HEK293T (cell line): ENCODE results near the gene ZNF205.
A peak's percentile ranks its signal among the peaks of the same experiment; 100 is the strongest.

Experiments used
- CTCF ChIA-PET: fragments of 350-600 bp; formaldehyde crosslinking; extraction: SDS; loops from one replicate; lab custom pipeline; 2021; ENCODE audit warnings: antibody characterized with exemption, inconsistent platforms; lab: Yijun Ruan, JAX
- POLR2A ChIA-PET: fragments of 350-600 bp; formaldehyde crosslinking; extraction: SDS; loops from one replicate; lab custom pipeline; 2020; ENCODE audit warnings: antibody characterized with exemption, inconsistent platforms; lab: Yijun Ruan, JAX
- DNase-seq: peaks from one replicate; pipeline ENCODE4 v3.0.0; 2012; ENCODE audit warnings: mixed read lengths; ENCODE audit errors: extremely low spot score
- ARNT ChIP-seq: fragments of 450-650 bp; IDR thresholded peaks from 2 replicates; pipeline ENCODE4 v1.6.1; 2017; ENCODE audit warnings: mild to moderate bottlenecking
- BHLHE40 ChIP-seq: fragments of 450-650 bp; IDR thresholded peaks from 2 replicates; pipeline ENCODE4 v1.6.1; 2016; ENCODE audit warnings: mild to moderate bottlenecking, moderate library complexity, borderline replicate concordance
- CTBP1 ChIP-seq: fragments of 450-650 bp; IDR thresholded peaks from 2 replicates; pipeline ENCODE4 v1.6.1; 2016; ENCODE audit warnings: borderline replicate concordance
- ELF4 ChIP-seq: fragments of 450-650 bp; IDR thresholded peaks from 2 replicates; pipeline ENCODE4 v1.6.1; 2017; ENCODE audit warnings: antibody characterized with exemption
- FOXA1 ChIP-seq: fragments of 450-650 bp; IDR thresholded peaks from 2 replicates; pipeline ENCODE4 v1.6.1; 2016; ENCODE audit warnings: mild to moderate bottlenecking
- FOXK2 ChIP-seq: fragments of 450-650 bp; IDR thresholded peaks from 2 replicates; pipeline ENCODE4 v1.6.1; 2016; ENCODE audit warnings: mild to moderate bottlenecking
- FOXM1 ChIP-seq: fragments of 450-650 bp; IDR thresholded peaks from 2 replicates; pipeline ENCODE4 v1.6.1; 2017; ENCODE audit warnings: mild to moderate bottlenecking, borderline replicate concordance
- HDGF ChIP-seq: fragments of 450-650 bp; IDR thresholded peaks from 2 replicates; pipeline ENCODE4 v1.6.1; 2017; ENCODE audit warnings: antibody characterized with exemption, borderline replicate concordance
- L3MBTL2 ChIP-seq: fragments of 450-650 bp; conservative IDR thresholded peaks from 2 replicates; pipeline ENCODE4 v1.6.1; 2016; ENCODE audit warnings: mild to moderate bottlenecking
- LEF1 ChIP-seq: fragments of 450-650 bp; IDR thresholded peaks from 2 replicates; pipeline ENCODE4 v1.6.1; 2017; ENCODE audit warnings: mild to moderate bottlenecking, borderline replicate concordance
- NFRKB ChIP-seq: fragments of 450-650 bp; IDR thresholded peaks from 2 replicates; pipeline ENCODE4 v1.6.1; 2016; ENCODE audit warnings: mild to moderate bottlenecking, moderate library complexity
- PKNOX1 ChIP-seq: fragments of 450-650 bp; IDR thresholded peaks from 2 replicates; pipeline ENCODE4 v1.6.1; 2016
- SP1 ChIP-seq: fragments of 450-650 bp; IDR thresholded peaks from 2 replicates; pipeline ENCODE4 v1.6.1; 2017
- SUZ12 ChIP-seq: fragments of 450-650 bp; IDR thresholded peaks from 2 replicates; pipeline ENCODE4 v1.6.1; 2016; ENCODE audit warnings: mild to moderate bottlenecking
- TARDBP ChIP-seq: fragments of 450-650 bp; IDR thresholded peaks from 2 replicates; pipeline ENCODE4 v1.6.1; 2016
- ZNF384 ChIP-seq: fragments of 450-650 bp; IDR thresholded peaks from 2 replicates; pipeline ENCODE4 v1.6.1; 2016

ZNF205 gene

GRCh38 chr16:3155972-3156371, 43.6 kb downstream of the ZNF205 start:
- no peak for DNase-seq
- TF ChIP-seq CTBP1 (no peak), SUZ12 (no peak), ZNF384 (no peak), LEF1 (no peak), HDGF (no peak), FOXK2 (no peak), FOXA1 (no peak), SP1 (no peak), PKNOX1 (no peak), BHLHE40 (no peak), FOXM1 (no peak), L3MBTL2 (no peak), ARNT (no peak), ELF4 (no peak), NFRKB (no peak), TARDBP (no peak)
- CTCF ChIA-PET: no interaction called here
- POLR2A ChIA-PET: interaction anchor here (0.6 to 0.7 kb wide), 2 partner anchors 21 to 283 kb away, joined by 3 read pairs; partner anchors contain the start of gene ZNF213

GRCh38 chr16:3157229-3158025, 45.0 kb downstream of the ZNF205 start:
- TF ChIP-seq L3MBTL2: peak; percentile 62
- TF ChIP-seq TARDBP: no peak
- DNase-seq: peak; percentile 53
- CTCF ChIA-PET: interaction anchor here (0.5 to 2.2 kb wide), 4 partner anchors 11 to 283 kb away, joined by 3 to 6 read pairs (median 4); no protein-coding TSS in a partner anchor
- POLR2A ChIA-PET: interaction anchor here (1.0 to 1.7 kb wide), 4 partner anchors 11 to 27 kb away, joined by 3 to 11 read pairs (median 5); no protein-coding TSS in a partner anchor

GRCh38 chr16:3158026-3158509, 45.7 kb downstream of the ZNF205 start:
- POLR2A ChIA-PET: interaction anchor here (1.0 to 1.7 kb wide), 9 partner anchors 7 to 33 kb away, joined by 3 to 11 read pairs (median 5); partner anchors contain the start of gene ZNF213
- TF ChIP-seq TARDBP (no peak), HDGF (0 out of 2 replicates have a peak, but pooled peaks have one; percentile 16)
- no peak for DNase-seq

GRCh38 chr16:3158510-3159314, 46.3 kb downstream of the ZNF205 start:
- ChIA-PET CTCF (interaction anchor here (2.2 kb wide), 1 partner anchor 15 kb away, joined by 6 read pairs; no protein-coding TSS in a partner anchor), POLR2A (interaction anchor here (0.6 to 1.7 kb wide), 12 partner anchors 8 to 32 kb away, joined by 3 to 11 read pairs (median 4); partner anchors contain the start of gene ZNF213)
- DNase-seq: peak; percentile 77
- TF ChIP-seq ZNF384: peak; percentile 97
- no peak for TF ChIP-seq SP1
- TF ChIP-seq L3MBTL2: peak; percentile 43; the same call in 1 of the 2 replicates

More at GRCh38 chr16:3158026-3158509, 45.7 kb downstream of the ZNF205 start:
- CTCF ChIA-PET: interaction anchor here (1.0 to 2.2 kb wide), 3 partner anchors 10 to 82 kb away, joined by 3 to 6 read pairs (median 4); no protein-coding TSS in a partner anchor

- POLR2A ChIA-PET: interaction anchor here (1.4 to 1.6 kb wide), 2 partner anchors 10 to 11 kb away, joined by 3 to 5 read pairs; no protein-coding TSS in a partner anchor
- CTCF ChIA-PET: interaction anchor here (0.5 to 0.9 kb wide), 3 partner anchors 13 to 68 kb away, joined by 3 to 5 read pairs (median 3); no protein-coding TSS in a partner anchor
- no peak for DNase-seq
- TF ChIP-seq BHLHE40: no peak
- no peak for TF ChIP-seq ELF4
- TF ChIP-seq PKNOX1: no peak
- no peak for TF ChIP-seq ARNT
- TF ChIP-seq FOXA1: no peak
- no peak for TF ChIP-seq HDGF
- TF ChIP-seq ZNF384: no peak
- TF ChIP-seq LEF1: no peak
- no peak for TF ChIP-seq TARDBP
- TF ChIP-seq NFRKB: no peak
- TF ChIP-seq CTBP1: no peak
- TF ChIP-seq SP1: no peak
- TF ChIP-seq FOXM1: no peak
- TF ChIP-seq L3MBTL2: no peak
- no peak for TF ChIP-seq FOXK2
- TF ChIP-seq SUZ12: no peak
Observed at GRCh38 chr16:3161235-3162018, 49.0 kb downstream of the ZNF205 start.
